HG03280 (cell line): ENCODE results near the gene CBARP.

Experiments
- ATAC-seq: cut with Tn5 transposase; IDR thresholded peaks from one replicate; pipeline ENCODE4 v1.9.1; 2021; ENCODE audit warnings: mild to moderate bottlenecking, moderate library complexity; ENCODE audit not compliant: unreplicated experiment

The CBARP gene

DNA sequence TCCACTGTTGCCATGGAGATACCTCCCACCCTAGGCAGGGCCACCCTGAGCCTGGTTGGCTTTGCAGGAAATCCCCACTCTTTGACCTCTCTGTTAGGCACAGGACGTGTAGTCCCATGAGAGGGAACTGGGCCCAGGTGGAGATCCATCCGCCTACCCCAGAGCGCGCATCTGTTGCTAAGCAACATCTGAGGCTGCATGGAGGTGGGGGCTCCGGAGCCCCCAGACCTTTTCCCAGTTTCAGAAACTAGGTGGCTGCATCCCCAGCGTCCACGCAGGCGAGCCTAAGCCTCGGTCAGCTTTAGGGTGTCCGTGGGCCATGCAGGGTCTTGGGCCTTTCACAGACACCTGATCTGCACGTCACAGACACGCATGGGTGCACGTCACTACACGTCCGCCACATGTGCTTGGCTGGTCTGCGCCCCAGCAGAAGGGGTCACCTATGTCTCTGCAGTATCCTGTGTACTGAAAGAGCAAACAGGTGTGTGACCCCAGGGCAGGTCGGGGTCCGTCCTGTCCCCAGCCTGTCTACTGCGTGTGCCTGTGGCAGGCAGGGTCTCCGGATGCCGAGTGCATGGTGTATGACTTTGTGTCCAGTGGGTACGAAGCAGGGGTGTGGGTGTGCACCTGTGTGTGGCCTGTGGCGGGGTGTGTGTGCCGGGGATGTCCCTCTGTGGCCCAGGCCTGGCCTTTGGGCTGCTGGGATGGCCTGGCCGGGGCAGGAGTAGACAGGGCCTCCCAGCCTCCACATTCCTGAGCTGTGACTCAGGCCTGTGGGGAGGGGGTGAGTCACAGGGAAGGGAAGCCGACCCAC lies 27.2 kb upstream of the CBARP start:
- no peak for ATAC-seq

DNA sequence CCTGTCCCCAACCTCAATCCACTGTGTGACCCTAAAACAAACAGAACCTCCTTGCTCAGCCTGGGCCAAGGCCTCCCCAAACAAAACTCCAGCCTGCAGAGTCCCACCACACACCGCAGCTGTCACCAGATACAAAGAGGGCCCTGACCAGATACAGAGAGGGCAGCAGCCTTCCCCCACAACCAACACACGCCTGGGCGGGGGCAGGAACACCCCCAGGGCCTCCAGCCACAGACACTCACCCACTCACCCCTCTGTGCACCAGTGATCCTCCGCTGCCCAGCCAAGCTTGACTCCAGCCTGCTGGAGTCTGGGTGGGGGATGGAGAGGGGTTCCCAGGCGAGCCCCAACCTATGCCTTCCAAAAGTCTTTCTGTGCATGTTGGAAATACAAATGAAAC lies 25.4 kb upstream of the CBARP start:
- no peak for ATAC-seq

GRCh38 chr19:1262623-1263123 lies 24.9 kb upstream of the CBARP start:
- no peak for ATAC-seq

DNA sequence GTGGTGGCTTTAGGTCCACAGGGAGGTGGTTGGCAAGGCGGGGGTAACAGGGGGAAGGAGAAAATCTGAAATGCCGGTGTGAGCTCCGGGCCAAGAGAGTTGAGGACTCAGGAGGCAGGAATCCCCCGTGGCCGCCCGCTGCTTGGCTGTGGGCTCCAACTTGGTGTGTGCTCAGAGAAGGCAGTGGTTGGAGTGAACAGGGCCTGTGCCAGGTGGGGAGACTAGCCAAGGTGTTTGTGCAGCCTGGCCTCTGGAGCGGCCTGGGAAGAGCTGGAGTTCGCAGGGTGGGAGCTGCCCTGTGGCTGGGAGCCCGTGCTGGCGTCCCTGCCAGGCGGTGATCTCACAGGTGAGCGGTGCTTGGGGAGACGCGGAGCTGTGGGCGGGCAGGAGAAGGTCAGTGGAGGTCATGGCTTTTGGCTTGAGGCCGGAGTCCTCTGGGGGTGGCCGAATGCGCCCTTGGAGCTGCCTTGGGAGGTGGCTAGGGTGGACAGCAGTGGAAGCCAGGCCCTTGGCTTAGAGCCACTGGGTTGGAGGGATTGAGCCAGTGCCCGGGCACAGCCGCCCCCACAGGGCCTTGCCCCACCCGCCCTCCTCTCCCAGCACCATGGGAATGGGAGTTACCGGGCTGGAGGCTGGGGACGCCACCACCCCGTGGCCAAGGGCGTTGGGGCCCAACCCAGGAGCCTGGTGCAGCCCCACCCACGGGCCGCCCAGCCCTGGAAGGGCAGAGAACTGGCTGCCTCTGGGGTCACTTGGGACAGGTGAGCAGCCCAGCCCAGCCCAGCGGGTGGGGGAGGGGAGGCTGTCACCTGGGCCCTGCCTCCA lies 24.2 kb upstream of the CBARP start:
- no peak for ATAC-seq

GRCh38 chr19:1261538-1261797 lies 23.7 kb upstream of the CBARP start:
- no peak for ATAC-seq

DNA sequence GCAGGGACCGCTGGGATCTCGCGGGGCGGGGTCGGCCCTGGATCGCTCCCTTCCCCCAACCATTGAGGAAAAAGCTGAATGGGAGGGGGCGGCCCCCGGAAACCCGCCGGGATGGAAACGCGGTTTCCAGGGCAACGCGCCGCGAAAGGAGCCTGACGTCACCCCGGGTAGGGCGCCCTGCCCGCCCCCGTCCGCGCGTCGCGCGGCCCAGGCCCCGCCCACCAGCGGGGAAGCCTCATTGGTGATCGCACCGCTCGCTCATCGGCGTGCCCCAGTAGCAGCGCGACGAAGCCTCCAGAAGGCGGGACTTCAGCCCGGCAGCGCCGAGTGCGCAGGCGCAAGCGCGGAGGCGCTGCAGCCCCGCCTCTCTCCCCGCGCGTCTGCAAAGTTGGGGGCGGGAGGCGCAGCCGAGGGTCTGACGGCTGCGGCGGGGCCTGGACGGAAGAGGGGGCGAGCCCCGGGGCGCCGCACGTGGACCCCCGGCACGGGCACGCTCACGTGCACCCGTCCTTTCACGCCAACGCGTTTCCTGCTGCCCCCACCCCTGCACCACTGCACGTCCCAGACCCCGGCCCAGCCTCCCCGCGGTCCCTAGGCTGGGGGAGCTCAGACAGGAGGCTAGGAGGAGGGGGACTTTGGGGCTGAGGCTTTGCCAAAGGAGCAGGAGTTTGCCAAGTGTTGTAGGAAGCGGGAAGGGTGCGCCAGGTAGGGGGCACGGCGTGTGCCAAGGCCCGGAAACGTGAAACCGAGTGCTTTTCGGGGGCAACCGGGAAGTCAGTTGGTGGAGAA lies 23.1 kb upstream of the CBARP start:
- ATAC-seq, result peak; percentile 66

DNA sequence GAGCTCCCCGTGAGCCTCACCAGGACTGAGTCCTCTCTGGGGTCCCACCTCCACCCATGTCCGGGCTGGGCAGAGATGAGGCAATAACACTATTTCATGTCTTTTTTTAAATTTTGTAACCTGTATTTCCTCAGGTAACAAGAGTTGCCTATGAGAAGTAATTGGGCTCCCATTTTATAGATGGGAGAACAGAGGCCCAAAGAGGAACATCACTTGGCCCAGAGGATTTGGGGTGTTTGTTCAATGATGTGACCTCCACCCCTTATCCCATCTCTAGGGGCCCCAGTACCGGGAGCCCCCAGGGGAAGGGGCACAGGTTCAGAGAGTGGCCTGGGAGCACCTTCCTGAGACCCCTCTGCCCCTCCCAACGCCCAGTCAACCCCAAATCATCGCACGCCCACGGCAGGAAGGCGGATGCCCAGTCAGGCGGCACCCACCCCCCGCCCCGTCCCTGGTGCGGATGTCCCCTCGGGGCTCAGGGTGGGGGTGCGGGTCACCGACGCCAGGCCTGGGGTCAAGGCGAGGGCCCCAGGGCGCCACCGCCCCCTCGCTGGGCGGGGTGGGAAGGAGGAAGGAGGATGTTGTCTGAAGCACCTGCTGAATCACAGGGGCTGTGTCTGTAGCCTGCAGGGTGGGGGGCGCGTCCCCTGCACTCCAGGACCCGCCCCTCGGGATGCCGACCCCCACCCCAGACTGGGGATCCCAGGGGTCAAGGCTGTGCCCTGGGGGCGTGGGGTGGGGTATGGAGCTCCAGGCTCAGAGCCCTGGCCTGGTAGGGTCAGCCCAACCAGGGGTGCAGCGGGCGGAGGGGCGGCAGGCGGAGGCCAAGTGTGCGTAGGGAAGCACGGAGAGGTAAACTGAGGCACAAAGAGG lies 22.3 kb upstream of the CBARP start:
- ATAC-seq, result no peak

- peak; percentile 34 for ATAC-seq
Observed at GRCh38 chr19:1259206-1259875, 21.5 kb upstream of the CBARP start.

DNA sequence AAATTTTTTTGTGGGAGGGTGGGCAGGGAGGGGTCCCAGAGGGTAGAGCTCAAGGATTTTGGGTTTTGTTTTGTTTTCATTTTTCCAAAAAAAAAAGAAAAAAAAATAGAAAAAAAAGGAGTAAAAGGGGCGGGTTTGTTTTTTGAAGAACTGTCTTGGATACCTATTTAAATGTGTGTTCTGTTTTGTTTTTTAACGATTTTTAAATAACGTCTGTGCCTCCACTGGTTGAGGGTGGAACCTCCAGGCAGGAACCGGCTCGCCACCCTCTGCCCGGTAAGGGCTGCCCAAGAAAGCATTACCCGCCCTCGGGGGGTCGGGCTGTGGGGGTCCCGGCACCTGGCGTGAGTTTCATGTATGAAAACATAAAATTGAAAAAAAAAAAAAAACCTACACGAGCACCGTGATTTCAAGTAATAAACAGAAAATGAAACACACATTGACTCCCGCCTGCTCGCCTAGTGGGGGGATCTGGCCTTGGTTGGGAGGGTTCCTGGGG lies 21.0 kb upstream of the CBARP start:
- no peak for ATAC-seq

- no peak for ATAC-seq
Observed at GRCh38 chr19:1258163-1258492, 20.3 kb upstream of the CBARP start.

- no peak for ATAC-seq
Observed at GRCh38 chr19:1257475-1258162, 19.8 kb upstream of the CBARP start.

DNA sequence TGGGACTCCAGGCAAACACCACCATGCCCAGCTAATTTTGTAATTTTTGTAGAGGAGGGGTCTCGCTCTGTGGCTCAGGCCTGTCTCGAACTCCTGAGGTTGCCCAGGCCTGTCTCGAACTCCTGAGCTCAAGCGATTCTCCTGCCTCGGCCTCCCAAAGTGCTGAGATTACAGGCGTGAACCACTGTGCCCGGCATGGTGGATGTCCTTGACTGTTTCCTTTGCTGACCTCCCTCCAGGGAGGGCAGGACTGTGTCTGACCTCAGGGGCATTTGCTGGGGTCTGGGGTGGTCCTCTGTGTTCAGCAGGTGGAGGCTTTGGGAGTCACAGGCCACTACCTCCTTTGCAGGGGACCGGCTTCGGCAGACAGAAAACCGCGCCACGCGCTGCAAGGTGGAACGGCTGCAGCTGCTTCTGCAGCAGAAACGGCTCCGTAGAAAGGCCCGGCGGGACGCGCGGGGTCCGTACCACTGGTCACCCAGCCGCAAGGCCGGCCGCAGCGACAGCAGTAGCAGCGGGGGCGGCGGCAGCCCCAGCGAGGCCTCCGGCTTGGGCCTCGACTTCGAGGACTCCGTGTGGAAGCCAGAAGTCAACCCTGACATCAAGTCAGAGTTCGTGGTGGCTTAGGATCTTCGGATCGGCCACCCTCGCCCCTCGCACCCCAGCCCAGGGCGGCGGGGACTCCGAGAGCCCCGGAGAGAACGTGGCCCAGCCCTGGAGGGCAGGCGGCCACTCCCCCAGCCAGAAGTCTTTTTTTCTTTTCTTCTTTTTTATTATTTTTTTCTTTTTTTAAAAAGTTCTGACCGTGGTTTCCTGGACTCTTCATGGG lies 19.1 kb upstream of the CBARP start:
- no peak for ATAC-seq

DNA sequence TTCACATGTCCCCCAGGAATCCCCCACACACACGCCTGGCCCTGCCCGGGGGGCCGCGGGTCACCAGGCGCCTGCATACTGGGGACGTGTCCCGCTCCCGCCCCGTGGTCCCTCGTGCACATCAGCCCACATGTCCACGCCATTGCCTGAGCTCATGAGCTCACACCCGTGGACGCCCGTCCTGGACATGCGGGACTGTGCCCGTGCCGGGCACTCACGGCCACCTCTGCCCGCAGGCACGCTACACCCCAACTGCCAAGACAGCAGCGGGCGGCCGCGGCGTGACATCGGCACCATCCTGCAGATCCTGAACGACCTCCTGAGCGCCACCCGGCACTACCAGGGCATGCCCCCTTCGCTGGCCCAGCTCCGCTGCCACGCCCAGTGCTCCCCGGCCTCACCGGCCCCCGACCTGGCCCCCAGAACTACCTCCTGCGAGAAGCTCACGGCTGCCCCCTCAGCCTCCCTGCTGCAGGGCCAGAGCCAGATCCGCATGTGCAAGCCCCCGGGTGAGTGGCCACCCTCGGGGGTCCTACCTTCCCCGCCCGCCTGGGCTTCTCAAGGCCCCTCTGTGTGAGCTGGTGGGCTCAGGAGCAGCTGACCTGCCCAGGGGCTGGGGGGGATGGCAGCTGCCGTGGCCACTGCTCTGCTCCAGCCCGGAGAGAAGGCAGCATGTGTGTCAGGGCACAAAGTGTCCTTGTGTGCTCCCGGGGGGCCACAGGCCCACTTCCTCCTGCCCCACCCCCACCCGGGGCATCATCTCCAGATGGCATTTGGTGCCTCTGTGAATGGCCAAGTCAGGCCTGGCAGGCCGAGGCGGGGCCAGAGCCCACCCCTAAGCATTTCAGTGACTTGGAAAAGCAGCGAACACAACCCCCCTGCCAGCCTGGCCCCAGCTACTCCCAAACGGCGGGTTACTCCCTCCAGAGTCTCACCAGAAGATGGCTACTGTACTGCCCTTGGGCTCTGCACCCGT lies 17.7 kb upstream of the CBARP start:
- ATAC-seq, result no peak

- ATAC-seq, result no peak
Observed at GRCh38 chr19:1254530-1255185, 16.9 kb upstream of the CBARP start.

DNA sequence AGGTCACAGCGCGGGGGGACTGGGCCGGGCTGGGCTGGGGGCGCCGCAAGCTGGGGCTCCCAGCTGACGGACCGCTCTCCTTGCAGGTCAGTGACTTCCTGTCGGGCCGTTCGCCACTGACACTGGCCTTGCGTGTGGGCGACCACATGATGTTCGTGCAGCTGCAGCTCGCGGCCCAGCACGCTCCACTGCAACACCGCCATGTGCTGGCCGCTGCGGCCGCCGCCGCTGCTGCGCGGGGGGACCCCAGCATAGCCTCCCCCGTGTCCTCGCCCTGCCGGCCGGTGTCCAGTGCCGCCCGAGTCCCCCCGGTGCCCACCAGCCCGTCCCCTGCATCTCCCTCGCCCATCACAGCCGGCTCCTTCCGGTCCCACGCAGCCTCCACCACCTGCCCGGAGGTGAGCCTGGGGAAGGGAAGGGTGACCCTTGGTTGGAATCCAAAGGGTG lies 16.3 kb upstream of the CBARP start:
- no peak for ATAC-seq

- ATAC-seq, result no peak
Observed at GRCh38 chr19:1253514-1254080, 15.8 kb upstream of the CBARP start.
